AG04449 (cell line): ENCODE results near the gene IRAK1.

Experiments used
- CTCF ChIA-PET: fragments of 350-600 bp; formaldehyde crosslinking; extraction: SDS; loops from one replicate; lab custom pipeline; 2021; ENCODE audit warnings: antibody characterized with exemption; lab: Yijun Ruan, JAX
- POLR2A ChIA-PET: fragments of 400-600, 350-600 bp; formaldehyde crosslinking; extraction: SDS; loops from one replicate; lab custom pipeline; 2020; ENCODE audit warnings: antibody characterized with exemption, inconsistent platforms; lab: Yijun Ruan, JAX
- DNase-seq: peaks from one replicate; pipeline ENCODE4 v3.0.0-alpha.2; 2010; ENCODE audit warnings: low read depth, low spot score
- H3K4me3 ChIP-seq: 2 replicates; pipeline ENCODE4 v1.5.1; 2011; ENCODE audit warnings: low read depth, mild to moderate bottlenecking, control low read depth, low read length
- CTCF ChIP-seq: IDR thresholded peaks from one replicate; pipeline ENCODE4 v1.5.1; 2011; ENCODE audit warnings: mild to moderate bottlenecking, moderate library complexity, low read length, control low read depth, inconsistent platforms; ENCODE audit not compliant: insufficient read depth; ENCODE audit errors: missing control alignments

The IRAK1 gene

GRCh38 chrX:154059729-154060245 lies 40.1 kb upstream of the IRAK1 start:
- TF ChIP-seq CTCF = no peak
- H3K4me3 ChIP-seq = no peak overlapping the region
- POLR2A ChIA-PET = no interaction called here
- DNase-seq = no peak
- CTCF ChIA-PET = interaction anchor here (0.8 to 3.5 kb wide), 3 partner anchors 10 to 39 kb away, joined by 3 to 20 read pairs (median 5); no protein-coding TSS in a partner anchor

GRCh38 chrX:154059231-154059630 lies 39.5 kb upstream of the IRAK1 start:
- no peak overlapping the region for H3K4me3 ChIP-seq
- CTCF ChIA-PET = interaction anchor here (0.8 to 3.5 kb wide), 3 partner anchors 9 to 39 kb away, joined by 3 to 20 read pairs (median 5); no protein-coding TSS in a partner anchor
- no peak for TF ChIP-seq CTCF
- DNase-seq = no peak
- POLR2A ChIA-PET = no interaction called here

GRCh38 chrX:154058214-154058997 lies 38.7 kb upstream of the IRAK1 start:
- POLR2A ChIA-PET = no interaction called here
- CTCF ChIA-PET = interaction anchor here (3.5 kb wide), 1 partner anchor 8 kb away, joined by 20 read pairs; no protein-coding TSS in a partner anchor
- no peak overlapping the region for H3K4me3 ChIP-seq
- no peak for DNase-seq
- TF ChIP-seq CTCF = no peak

- TF ChIP-seq CTCF = no peak
- DNase-seq = no peak
- CTCF ChIA-PET = interaction anchor here (3.5 kb wide), 1 partner anchor 8 kb away, joined by 20 read pairs; no protein-coding TSS in a partner anchor
- no peak overlapping the region for H3K4me3 ChIP-seq
- POLR2A ChIA-PET = no interaction called here
These were observed 38.1 kb upstream of the IRAK1 start for GRCh38 chrX:154057791-154058190.

GRCh38 chrX:154056770-154057241 lies 37.1 kb upstream of the IRAK1 start:
- no peak overlapping the region for H3K4me3 ChIP-seq
- no peak for DNase-seq
- POLR2A ChIA-PET = no interaction called here
- CTCF ChIA-PET = interaction anchor here (1.2 kb wide), 1 partner anchor 36 kb away, joined by 4 read pairs; no protein-coding TSS in a partner anchor
- TF ChIP-seq CTCF = no peak
